GM12878 (cell line): ENCODE results near the gene SAMD4A.

ENCODE experiments used
- BHLHE40 ChIP-seq, 2 experiments: fragments of 450-650 bp in 1 of 2; IDR thresholded peaks; 2 replicates each; pipeline ENCODE4 v1.6.1; 2011 to 2017; ENCODE audit warnings: low read depth in 2 of 2, borderline replicate concordance in 1 of 2, improper control_type of control experiment in 1 of 2, low read length in 1 of 2, mild to moderate bottlenecking in 1 of 2
- CTCF ChIP-seq, 3 experiments: IDR thresholded peaks in 2 of 3; conservative IDR thresholded peaks in 1 of 3; 2 replicates each; pipeline ENCODE4 v1.5.1; 2011; ENCODE audit warnings: low read depth in 3 of 3, low read length in 3 of 3, mild to moderate bottlenecking in 3 of 3, control low read depth in 2 of 3, moderate library complexity in 2 of 3, inconsistent platforms in 1 of 3, mixed read lengths in 1 of 3; ENCODE audit not compliant: control insufficient read depth in 2 of 3, insufficient read depth in 1 of 3; ENCODE audit errors: extremely low read depth in 1 of 3
- GABPA ChIP-seq: IDR thresholded peaks from 2 replicates; pipeline ENCODE4 v1.6.1; 2014; ENCODE audit warnings: antibody characterized with exemption, low read depth, mild to moderate bottlenecking, inconsistent platforms
- KAT2A ChIP-seq: conservative IDR thresholded peaks from 2 replicates; pipeline ENCODE4 v1.6.1; 2011; ENCODE audit warnings: low read depth, low read length; ENCODE audit not compliant: control insufficient read depth
- NRF1 ChIP-seq: conservative IDR thresholded peaks from 2 replicates; pipeline ENCODE4 v1.6.1; 2011; ENCODE audit warnings: mild to moderate bottlenecking, low read depth, low read length, improper control_type of control experiment
- POLR2AphosphoS5 ChIP-seq: IDR thresholded peaks from 2 replicates; pipeline ENCODE4 v1.6.1; 2011; ENCODE audit warnings: mild to moderate bottlenecking, low read length, inconsistent platforms
- RCOR1 ChIP-seq: conservative IDR thresholded peaks from 2 replicates; pipeline ENCODE4 v1.6.1; 2012; ENCODE audit warnings: low read depth, low read length, improper control_type of control experiment
- RFX5 ChIP-seq: IDR thresholded peaks from 2 replicates; pipeline ENCODE4 v1.6.1; 2011; ENCODE audit warnings: low read depth, low read length, improper control_type of control experiment
- TAF1 ChIP-seq: IDR thresholded peaks from 2 replicates; pipeline ENCODE4 v1.6.1; 2011; ENCODE audit warnings: mild to moderate bottlenecking, low read depth, low read length, borderline replicate concordance
- ZNF592 ChIP-seq: fragments of 450-650 bp; IDR thresholded peaks from 2 replicates; pipeline ENCODE4 v1.6.1; 2017; ENCODE audit warnings: mild to moderate bottlenecking, moderate library complexity
- ZZZ3 ChIP-seq: IDR thresholded peaks from 2 replicates; pipeline ENCODE4 v1.6.1; 2011; ENCODE audit warnings: low read depth; ENCODE audit not compliant: control insufficient read depth, insufficient read length

GRCh38 chr14:54650959-54651351 lies 84.0 kb downstream of the SAMD4A start:
- no peak for TF ChIP-seq ZZZ3
- TF ChIP-seq BHLHE40 (IDR thresholded peaks at IDR 0.05; ENCODE audit: borderline replicate concordance in 1 of 2, low read depth in 2 of 2, low read length in 1 of 2): no peak
- TF ChIP-seq CTCF (IDR thresholded peaks at IDR 0.05 in 2 of 3, conservative IDR thresholded peaks at IDR 0.05 in 1 of 3; ENCODE audit: control insufficient read depth in 2 of 3, extremely low read depth in 1 of 3, insufficient read depth in 1 of 3, low read depth in 3 of 3, low read length in 3 of 3): no peak
- no peak for TF ChIP-seq POLR2AphosphoS5
- no peak for TF ChIP-seq TAF1
- TF ChIP-seq GABPA: no peak
- no peak for TF ChIP-seq NRF1
- TF ChIP-seq RCOR1: no peak
- no peak for TF ChIP-seq KAT2A
- no peak for TF ChIP-seq ZNF592
- TF ChIP-seq RFX5: no peak
